ENCODE data around the gene RXRB. TPM values are rescaled to one million over a fixed set of nuclear protein-coding genes. Genes with fewer than 3 reads are reported as not detected.

Gene RXRB
- total and polyA plus RNA-seq, 10 of the 15 experiments (the other 5 are each of a cell fraction or from before 2014, with no cell fraction given): 0.71 to 35.0 (median 20.4) TPM

- TF ChIP-seq, protein P1, sequence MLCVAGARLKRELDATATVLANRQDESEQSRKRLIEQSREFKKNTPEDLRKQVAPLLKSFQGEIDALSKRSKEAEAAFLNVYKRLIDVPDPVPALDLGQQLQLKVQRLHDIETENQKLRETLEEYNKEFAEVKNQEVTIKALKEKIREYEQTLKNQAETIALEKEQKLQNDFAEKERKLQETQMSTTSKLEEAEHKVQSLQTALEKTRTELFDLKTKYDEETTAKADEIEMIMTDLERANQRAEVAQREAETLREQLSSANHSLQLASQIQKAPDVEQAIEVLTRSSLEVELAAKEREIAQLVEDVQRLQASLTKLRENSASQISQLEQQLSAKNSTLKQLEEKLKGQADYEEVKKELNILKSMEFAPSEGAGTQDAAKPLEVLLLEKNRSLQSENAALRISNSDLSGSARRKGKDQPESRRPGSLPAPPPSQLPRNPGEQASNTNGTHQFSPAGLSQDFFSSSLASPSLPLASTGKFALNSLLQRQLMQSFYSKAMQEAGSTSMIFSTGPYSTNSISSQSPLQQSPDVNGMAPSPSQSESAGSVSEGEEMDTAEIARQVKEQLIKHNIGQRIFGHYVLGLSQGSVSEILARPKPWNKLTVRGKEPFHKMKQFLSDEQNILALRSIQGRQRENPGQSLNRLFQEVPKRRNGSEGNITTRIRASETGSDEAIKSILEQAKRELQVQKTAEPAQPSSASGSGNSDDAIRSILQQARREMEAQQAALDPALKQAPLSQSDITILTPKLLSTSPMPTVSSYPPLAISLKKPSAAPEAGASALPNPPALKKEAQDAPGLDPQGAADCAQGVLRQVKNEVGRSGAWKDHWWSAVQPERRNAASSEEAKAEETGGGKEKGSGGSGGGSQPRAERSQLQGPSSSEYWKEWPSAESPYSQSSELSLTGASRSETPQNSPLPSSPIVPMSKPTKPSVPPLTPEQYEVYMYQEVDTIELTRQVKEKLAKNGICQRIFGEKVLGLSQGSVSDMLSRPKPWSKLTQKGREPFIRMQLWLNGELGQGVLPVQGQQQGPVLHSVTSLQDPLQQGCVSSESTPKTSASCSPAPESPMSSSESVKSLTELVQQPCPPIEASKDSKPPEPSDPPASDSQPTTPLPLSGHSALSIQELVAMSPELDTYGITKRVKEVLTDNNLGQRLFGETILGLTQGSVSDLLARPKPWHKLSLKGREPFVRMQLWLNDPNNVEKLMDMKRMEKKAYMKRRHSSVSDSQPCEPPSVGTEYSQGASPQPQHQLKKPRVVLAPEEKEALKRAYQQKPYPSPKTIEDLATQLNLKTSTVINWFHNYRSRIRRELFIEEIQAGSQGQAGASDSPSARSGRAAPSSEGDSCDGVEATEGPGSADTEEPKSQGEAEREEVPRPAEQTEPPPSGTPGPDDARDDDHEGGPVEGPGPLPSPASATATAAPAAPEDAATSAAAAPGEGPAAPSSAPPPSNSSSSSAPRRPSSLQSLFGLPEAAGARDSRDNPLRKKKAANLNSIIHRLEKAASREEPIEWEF (IDR thresholded peaks at IDR 0.05; ENCODE audit: insufficient replicate concordance, low read depth, low read length): peak; percentile 94
- TF ChIP-seq, protein P2, sequence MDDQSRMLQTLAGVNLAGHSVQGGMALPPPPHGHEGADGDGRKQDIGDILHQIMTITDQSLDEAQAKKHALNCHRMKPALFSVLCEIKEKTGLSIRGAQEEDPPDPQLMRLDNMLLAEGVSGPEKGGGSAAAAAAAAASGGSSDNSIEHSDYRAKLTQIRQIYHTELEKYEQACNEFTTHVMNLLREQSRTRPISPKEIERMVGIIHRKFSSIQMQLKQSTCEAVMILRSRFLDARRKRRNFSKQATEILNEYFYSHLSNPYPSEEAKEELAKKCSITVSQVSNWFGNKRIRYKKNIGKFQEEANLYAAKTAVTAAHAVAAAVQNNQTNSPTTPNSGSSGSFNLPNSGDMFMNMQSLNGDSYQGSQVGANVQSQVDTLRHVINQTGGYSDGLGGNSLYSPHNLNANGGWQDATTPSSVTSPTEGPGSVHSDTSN (IDR thresholded peaks at IDR 0.05; ENCODE audit: insufficient replicate concordance, low read depth, low read length): no peak
- TF ChIP-seq, protein P3, sequence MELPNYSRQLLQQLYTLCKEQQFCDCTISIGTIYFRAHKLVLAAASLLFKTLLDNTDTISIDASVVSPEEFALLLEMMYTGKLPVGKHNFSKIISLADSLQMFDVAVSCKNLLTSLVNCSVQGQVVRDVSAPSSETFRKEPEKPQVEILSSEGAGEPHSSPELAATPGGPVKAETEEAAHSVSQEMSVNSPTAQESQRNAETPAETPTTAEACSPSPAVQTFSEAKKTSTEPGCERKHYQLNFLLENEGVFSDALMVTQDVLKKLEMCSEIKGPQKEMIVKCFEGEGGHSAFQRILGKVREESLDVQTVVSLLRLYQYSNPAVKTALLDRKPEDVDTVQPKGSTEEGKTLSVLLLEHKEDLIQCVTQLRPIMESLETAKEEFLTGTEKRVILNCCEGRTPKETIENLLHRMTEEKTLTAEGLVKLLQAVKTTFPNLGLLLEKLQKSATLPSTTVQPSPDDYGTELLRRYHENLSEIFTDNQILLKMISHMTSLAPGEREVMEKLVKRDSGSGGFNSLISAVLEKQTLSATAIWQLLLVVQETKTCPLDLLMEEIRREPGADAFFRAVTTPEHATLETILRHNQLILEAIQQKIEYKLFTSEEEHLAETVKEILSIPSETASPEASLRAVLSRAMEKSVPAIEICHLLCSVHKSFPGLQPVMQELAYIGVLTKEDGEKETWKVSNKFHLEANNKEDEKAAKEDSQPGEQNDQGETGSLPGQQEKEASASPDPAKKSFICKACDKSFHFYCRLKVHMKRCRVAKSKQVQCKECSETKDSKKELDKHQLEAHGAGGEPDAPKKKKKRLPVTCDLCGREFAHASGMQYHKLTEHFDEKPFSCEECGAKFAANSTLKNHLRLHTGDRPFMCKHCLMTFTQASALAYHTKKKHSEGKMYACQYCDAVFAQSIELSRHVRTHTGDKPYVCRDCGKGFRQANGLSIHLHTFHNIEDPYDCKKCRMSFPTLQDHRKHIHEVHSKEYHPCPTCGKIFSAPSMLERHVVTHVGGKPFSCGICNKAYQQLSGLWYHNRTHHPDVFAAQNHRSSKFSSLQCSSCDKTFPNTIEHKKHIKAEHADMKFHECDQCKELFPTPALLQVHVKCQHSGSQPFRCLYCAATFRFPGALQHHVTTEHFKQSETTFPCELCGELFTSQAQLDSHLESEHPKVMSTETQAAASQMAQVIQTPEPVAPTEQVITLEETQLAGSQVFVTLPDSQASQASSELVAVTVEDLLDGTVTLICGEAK (IDR thresholded peaks at IDR 0.05; ENCODE audit: borderline replicate concordance): no peak
- TF ChIP-seq TARDBP (IDR thresholded peaks at IDR 0.05; ENCODE audit: borderline replicate concordance): no peak
- no peak for TF ChIP-seq ZNF622 (IDR thresholded peaks at IDR 0.05)
- no peak; the same call in none of the 2 replicates for TF ChIP-seq NBN (IDR thresholded peaks at IDR 0.05)
- TF ChIP-seq IKZF2 (IDR thresholded peaks at IDR 0.05): peak; percentile 33 to 53; a peak in 2 of 4 replicates
- no peak for TF ChIP-seq KAT2A (conservative IDR thresholded peaks at IDR 0.05; ENCODE audit: control insufficient read depth, low read depth, low read length)
- TF ChIP-seq RELB (IDR thresholded peaks at IDR 0.05; ENCODE audit: low read depth): 0 out of 2 replicates have a peak, but pooled peaks have one; percentile 22
- no peak for TF ChIP-seq CREB1 (IDR thresholded peaks at IDR 0.05; ENCODE audit: low read depth)
- TF ChIP-seq TCF3 (IDR thresholded peaks at IDR 0.05; ENCODE audit: borderline replicate concordance, insufficient read depth, low read depth, low read length): no peak
- TF ChIP-seq EP300 (IDR thresholded peaks at IDR 0.05; ENCODE audit: borderline replicate concordance in 1 of 2, control insufficient read depth in 1 of 2, low read depth in 2 of 2, low read length in 2 of 2): peak in 1 of 2 experiments; percentile 48; a peak in 1 of 4 replicates
- 0 out of 2 replicates have a peak, but pooled peaks have one; percentile 27 for TF ChIP-seq CHD2 (IDR thresholded peaks at IDR 0.05; ENCODE audit: borderline replicate concordance, low read depth, low read length)
- peak; percentile 100 for TF ChIP-seq MEF2B (IDR thresholded peaks at IDR 0.05; ENCODE audit: partially characterized antibody, poor library complexity, severe bottlenecking)
- TF ChIP-seq EZH2 (IDR thresholded peaks at IDR 0.05; ENCODE audit: borderline replicate concordance, control insufficient read depth, low read depth, low read length): no peak
Measured at GRCh38 chr6:33170176-33171015, 30.1 kb downstream of the RXRB start (continued).

All from GM12878 (cell line).